ENCODE data around the gene NPTN. TPM values are rescaled to one million over a fixed set of nuclear protein-coding genes. Genes with fewer than 3 reads are reported as not detected.
A peak's percentile ranks its signal among the peaks of the same experiment; 100 is the strongest.

NPTN gene
- polyA plus RNA-seq, 4 donors: 57.7 to 323 (median 97.5) TPM

DNA sequence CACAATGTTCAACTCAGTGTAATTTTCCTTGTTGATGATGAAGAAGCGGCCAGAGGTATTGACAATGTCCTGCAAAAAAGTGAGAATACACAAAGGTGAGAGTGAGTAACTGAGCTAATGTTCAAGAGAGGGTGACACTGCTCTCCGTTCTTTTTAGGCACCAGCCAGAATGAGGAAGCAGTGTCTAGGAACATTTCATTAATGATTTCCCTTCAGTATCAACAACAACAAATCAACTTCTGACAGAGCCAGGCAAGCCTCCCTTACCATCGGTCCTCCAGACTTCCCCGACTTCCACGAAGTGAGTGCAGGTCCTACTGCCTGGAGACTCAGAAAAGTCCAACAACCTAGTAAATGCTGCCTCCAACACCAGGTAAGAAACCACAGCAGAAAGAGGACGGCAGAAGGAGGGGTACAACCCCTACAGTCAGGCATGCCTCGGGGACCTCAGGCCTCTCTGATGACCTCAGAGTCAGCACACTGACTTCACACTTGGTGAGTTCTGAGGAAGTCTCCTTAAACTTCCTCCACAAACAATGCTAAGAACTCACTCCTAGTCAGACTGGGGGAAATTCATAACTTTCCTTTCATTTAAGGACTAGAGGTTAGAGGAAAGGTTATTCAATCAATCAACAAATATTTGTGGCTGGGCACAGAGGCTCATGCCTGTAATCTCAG lies 62.7 kb downstream of the NPTN start:
- Histone ChIP-seq H3K4me1 (ENCODE audit: control insufficient read depth in 3 of 3, insufficient read depth in 2 of 3, low read depth in 1 of 3, low read length in 2 of 3) (peaks cover 4 to 44% (median 8%) of the 10 kb centered on the region in 3 donors), H3K4me3 (ENCODE audit: low read depth in 1 of 3, low read length in 3 of 3) (no peak overlapping the region), H3K27me3 (ENCODE audit: control insufficient read depth in 3 of 3, insufficient read depth in 3 of 3, low read length in 3 of 3) (no peaks in the 10 kb centered on the region), H3K9me3 (ENCODE audit: control insufficient read depth in 2 of 2, insufficient read depth in 1 of 2, low read depth in 1 of 2, low read length in 1 of 2) (no peaks in the 10 kb centered on the region), H3K27ac (ENCODE audit: low read depth in 1 of 3, low read length in 2 of 3) (no peak overlapping the region), H3K36me3 (ENCODE audit: control insufficient read depth in 3 of 3, insufficient read depth in 2 of 3, low read depth in 1 of 3, low read length in 3 of 3) (peaks cover 11 to 48% (median 30%) of the 10 kb centered on the region in 3 donors)
- FAIRE-seq: no peak
- WGBS, 3 donors: 74 to 90% (median 89%) methylated on average over 7 of the region's 7 CpGs
- no peak for DNase-seq

DNA sequence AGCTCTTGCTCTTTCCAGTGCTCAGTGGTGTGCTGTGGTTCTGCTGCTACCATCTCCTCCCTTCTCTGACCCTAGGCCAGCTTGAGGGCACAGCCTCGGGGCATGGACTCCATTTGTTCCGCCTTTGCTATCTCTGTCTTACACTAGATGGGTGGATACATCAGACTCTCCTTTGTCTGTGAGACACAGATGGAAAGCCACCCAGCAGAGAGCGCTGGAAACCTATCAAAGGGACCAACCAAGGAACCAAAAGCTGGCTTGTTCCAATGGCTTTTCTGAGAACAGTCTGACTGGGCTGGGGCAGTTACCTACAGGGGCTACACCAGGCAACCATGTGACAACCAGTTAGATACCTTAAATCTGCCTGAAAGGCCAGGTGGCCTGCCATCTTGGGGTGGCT lies 63.8 kb downstream of the NPTN start:
- Histone ChIP-seq H3K4me1 (ENCODE audit: control insufficient read depth in 3 of 3, insufficient read depth in 2 of 3, low read depth in 1 of 3, low read length in 2 of 3) (peaks cover 4 to 42% (median 6%) of the 10 kb centered on the region in 3 donors), H3K36me3 (ENCODE audit: control insufficient read depth in 3 of 3, insufficient read depth in 2 of 3, low read depth in 1 of 3, low read length in 3 of 3) (peaks cover 11 to 50% (median 31%) of the 10 kb centered on the region in 3 donors), H3K27ac (ENCODE audit: low read depth in 1 of 3, low read length in 2 of 3) (no peak overlapping the region), H3K9me3 (ENCODE audit: control insufficient read depth in 2 of 2, insufficient read depth in 1 of 2, low read depth in 1 of 2, low read length in 1 of 2) (no peaks in the 10 kb centered on the region), H3K27me3 (ENCODE audit: control insufficient read depth in 3 of 3, insufficient read depth in 3 of 3, low read length in 3 of 3) (no peaks in the 10 kb centered on the region), H3K4me3 (ENCODE audit: low read depth in 1 of 3, low read length in 3 of 3) (no peak overlapping the region)
- DNase-seq (no peak), FAIRE-seq (no peak)
- 91 to 94% (median 92%) methylated on average over 3 of the region's 3 CpGs for WGBS, 3 donors

DNA sequence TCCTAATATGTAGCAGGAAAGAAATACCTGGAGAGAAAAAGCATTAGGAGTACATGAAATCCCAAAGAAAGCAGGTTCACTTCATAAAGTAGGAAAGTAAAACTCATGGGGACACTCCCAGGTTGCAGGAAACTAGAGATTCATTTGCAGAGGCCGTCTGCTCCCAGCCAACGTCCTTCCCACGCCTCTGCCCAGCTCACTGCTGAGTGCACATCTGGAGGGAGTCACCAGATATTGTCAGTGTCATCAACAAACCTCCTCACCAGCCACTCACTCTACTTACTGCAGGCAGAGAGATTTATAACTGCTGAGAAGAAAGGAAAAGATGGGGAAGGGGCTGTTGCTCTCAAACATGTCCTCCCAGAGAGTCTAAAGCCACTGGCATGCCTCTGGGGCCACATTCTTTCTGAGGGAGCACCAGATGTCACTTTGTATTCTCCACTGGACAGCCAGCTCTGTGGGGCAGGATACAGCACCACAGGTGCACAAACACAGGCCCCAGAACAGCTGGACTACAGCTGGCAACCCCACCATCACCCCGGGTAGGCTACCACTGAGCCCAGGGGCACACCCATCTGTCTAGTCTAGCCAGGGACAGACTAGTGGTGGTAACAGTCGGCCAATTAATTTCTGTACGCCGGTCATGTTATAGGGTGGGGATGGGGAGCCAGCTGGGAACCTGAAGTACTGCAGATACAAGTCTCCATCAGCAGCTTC lies 64.5 kb downstream of the NPTN start:
- 83 to 88% (median 85%) methylated on average over 7 of the region's 7 CpGs for WGBS, 3 donors
- peaks cover under 1 to 35% (median 4%) of the 10 kb centered on the region in 3 donors for H3K4me1 ChIP-seq (ENCODE audit: control insufficient read depth in 3 of 3, insufficient read depth in 2 of 3, low read depth in 1 of 3, low read length in 2 of 3)
- FAIRE-seq (no peak), DNase-seq (no peak)
- peaks cover 11 to 48% (median 33%) of the 10 kb centered on the region in 3 donors for H3K36me3 ChIP-seq (ENCODE audit: control insufficient read depth in 3 of 3, insufficient read depth in 2 of 3, low read depth in 1 of 3, low read length in 3 of 3)
- H3K27ac ChIP-seq (ENCODE audit: low read depth in 1 of 3, low read length in 2 of 3): no peak overlapping the region
- no peak overlapping the region for H3K4me3 ChIP-seq (ENCODE audit: low read depth in 1 of 3, low read length in 3 of 3)
- no peaks in the 10 kb centered on the region for H3K27me3 ChIP-seq (ENCODE audit: control insufficient read depth in 3 of 3, insufficient read depth in 3 of 3, low read length in 3 of 3)
- no peaks in the 10 kb centered on the region for H3K9me3 ChIP-seq (ENCODE audit: control insufficient read depth in 2 of 2, insufficient read depth in 1 of 2, low read depth in 1 of 2, low read length in 1 of 2)

DNA sequence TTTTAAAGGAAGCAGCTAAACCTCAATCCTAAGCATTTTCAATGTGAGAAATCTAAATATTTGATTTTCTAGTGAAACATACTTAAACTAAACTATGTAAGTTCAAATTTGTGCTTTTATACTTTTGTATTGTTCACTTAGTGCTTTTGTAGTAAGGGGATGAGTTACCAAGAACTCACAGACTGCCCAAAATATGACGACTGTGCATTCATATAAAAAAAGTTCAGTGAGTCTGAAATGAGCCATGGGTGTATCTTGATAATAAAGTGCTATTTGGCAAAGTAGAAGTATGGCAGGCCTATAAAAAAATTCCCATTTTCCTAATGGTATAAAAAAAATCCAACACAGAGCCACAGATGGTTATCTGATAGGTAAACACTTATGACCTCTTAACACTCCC lies 66.2 kb downstream of the NPTN start:
- peaks cover 14 to 43% (median 41%) of the 10 kb centered on the region in 3 donors for H3K36me3 ChIP-seq (ENCODE audit: control insufficient read depth in 3 of 3, insufficient read depth in 2 of 3, low read depth in 1 of 3, low read length in 3 of 3)
- DNase-seq (no peak), FAIRE-seq (no peak)
- WGBS, 3 donors: 82 to 85% (median 83%) methylated on average over 1 of the region's 1 CpG
- H3K9me3 ChIP-seq (ENCODE audit: control insufficient read depth in 2 of 2, insufficient read depth in 1 of 2, low read depth in 1 of 2, low read length in 1 of 2): no peaks in the 10 kb centered on the region
- H3K27ac ChIP-seq (ENCODE audit: low read depth in 1 of 3, low read length in 2 of 3): no peak overlapping the region
- peaks cover 0 to 20% (median 0%) of the 10 kb centered on the region in 3 donors for H3K4me1 ChIP-seq (ENCODE audit: control insufficient read depth in 3 of 3, insufficient read depth in 2 of 3, low read depth in 1 of 3, low read length in 2 of 3)
- H3K4me3 ChIP-seq (ENCODE audit: low read depth in 1 of 3, low read length in 3 of 3): no peak overlapping the region
- no peaks in the 10 kb centered on the region for H3K27me3 ChIP-seq (ENCODE audit: control insufficient read depth in 3 of 3, insufficient read depth in 3 of 3, low read length in 3 of 3)

DNA sequence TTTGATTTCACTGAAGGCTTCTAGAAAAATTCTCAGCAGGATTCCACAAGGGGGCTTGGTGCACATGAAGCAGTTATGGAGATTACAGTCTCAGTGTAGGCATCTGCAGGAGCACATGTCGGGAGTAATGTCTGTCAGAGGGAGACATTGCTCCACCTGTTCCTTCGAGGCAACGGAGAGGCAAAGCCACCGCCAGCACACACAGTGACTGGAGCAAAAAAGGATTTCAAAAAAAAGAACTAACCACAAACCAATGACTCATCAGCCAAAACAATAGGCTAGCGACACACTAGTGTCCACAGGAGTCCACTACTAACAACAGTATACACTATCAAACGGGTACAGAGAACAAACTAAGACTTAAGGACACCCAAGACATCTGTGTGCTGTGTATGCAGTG lies 68.9 kb downstream of the NPTN start:
- FAIRE-seq: no peak
- H3K9me3 ChIP-seq (ENCODE audit: control insufficient read depth in 2 of 2, insufficient read depth in 1 of 2, low read depth in 1 of 2, low read length in 1 of 2): no peaks in the 10 kb centered on the region
- 54 to 75% (median 62%) methylated on average over 6 of the region's 6 CpGs for WGBS, 3 donors

DNA sequence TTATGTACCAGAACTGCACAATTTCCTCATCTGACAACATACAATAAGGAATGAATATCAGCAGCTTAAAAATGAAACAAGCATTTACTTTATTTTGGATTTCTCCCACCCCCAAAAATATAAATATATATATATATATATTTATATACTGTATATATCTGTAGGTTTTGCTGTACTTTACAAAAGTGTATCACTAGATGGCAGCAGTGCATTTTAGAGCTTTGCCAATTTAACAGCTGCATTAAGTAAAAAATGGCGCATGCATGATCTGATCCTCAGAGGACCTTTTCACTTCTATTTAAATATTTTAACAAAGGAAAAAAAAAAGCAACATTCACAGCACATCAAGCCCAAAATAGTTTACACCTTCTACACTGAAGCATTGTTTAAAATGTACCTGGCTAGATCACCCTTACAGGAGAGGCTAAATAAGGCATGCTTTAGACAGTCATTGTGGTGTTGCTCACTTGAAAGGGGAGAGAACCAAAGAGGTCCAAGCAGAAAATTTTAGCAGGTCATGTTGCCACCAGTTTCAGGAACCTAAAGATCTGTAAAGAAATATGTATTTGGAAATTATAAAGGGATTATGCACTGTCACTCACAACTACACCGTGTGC lies 72.6 kb downstream of the NPTN start:
- Histone ChIP-seq H3K27ac (ENCODE audit: low read depth in 1 of 3, low read length in 2 of 3) (no peak overlapping the region), H3K27me3 (ENCODE audit: control insufficient read depth in 3 of 3, insufficient read depth in 3 of 3, low read length in 3 of 3) (no peaks in the 10 kb centered on the region), H3K4me1 (ENCODE audit: control insufficient read depth in 3 of 3, insufficient read depth in 2 of 3, low read depth in 1 of 3, low read length in 2 of 3) (no peaks in the 10 kb centered on the region), H3K36me3 (ENCODE audit: control insufficient read depth in 3 of 3, insufficient read depth in 2 of 3, low read depth in 1 of 3, low read length in 3 of 3) (peaks cover 5 to 31% (median 20%) of the 10 kb centered on the region in 3 donors), H3K9me3 (ENCODE audit: control insufficient read depth in 2 of 2, insufficient read depth in 1 of 2, low read depth in 1 of 2, low read length in 1 of 2) (no peaks in the 10 kb centered on the region), H3K4me3 (ENCODE audit: low read depth in 1 of 3, low read length in 3 of 3) (no peak overlapping the region)
- FAIRE-seq (no peak), DNase-seq (peak; percentile 71 to 79)
- WGBS, 3 donors: 54 to 61% (median 56%) methylated on average over 2 of the region's 2 CpGs

More for the DNA sequence above, 68.9 kb downstream of the NPTN start:
- Histone ChIP-seq H3K36me3 (ENCODE audit: control insufficient read depth in 3 of 3, insufficient read depth in 2 of 3, low read depth in 1 of 3, low read length in 3 of 3) (peaks cover 13 to 34% (median 28%) of the 10 kb centered on the region in 3 donors), H3K27ac (ENCODE audit: low read depth in 1 of 3, low read length in 2 of 3) (no peak overlapping the region), H3K27me3 (ENCODE audit: control insufficient read depth in 3 of 3, insufficient read depth in 3 of 3, low read length in 3 of 3) (no peaks in the 10 kb centered on the region), H3K4me1 (ENCODE audit: control insufficient read depth in 3 of 3, insufficient read depth in 2 of 3, low read depth in 1 of 3, low read length in 2 of 3) (peaks cover 0 to 3% (median 0%) of the 10 kb centered on the region in 3 donors), H3K4me3 (ENCODE audit: low read depth in 1 of 3, low read length in 3 of 3) (no peak overlapping the region)
- DNase-seq: no peak

DNA sequence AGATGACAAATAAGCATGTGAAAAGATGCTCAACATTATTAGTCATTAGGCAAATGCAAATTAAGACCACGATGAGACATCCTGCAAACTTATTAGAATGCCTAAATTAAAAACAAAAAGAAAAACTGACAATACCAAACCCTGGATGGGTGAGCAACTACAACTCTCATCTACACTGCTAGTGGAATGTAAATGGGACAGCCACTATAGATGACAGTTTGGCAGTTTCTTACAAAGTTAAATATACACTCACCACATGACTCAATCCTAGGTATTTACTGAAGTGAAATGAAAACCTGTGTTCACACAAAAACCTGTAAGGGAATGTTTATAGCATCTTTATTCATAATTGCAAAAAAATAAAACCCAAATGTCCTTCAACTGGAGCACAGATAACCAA lies 74.7 kb downstream of the NPTN start:
- H3K4me3 ChIP-seq (ENCODE audit: low read depth in 1 of 3, low read length in 3 of 3): no peak overlapping the region
- no peaks in the 10 kb centered on the region for H3K9me3 ChIP-seq (ENCODE audit: control insufficient read depth in 2 of 2, insufficient read depth in 1 of 2, low read depth in 1 of 2, low read length in 1 of 2)
- H3K27me3 ChIP-seq (ENCODE audit: control insufficient read depth in 3 of 3, insufficient read depth in 3 of 3, low read length in 3 of 3): no peaks in the 10 kb centered on the region
- DNase-seq (no peak), FAIRE-seq (no peak)
- H3K4me1 ChIP-seq (ENCODE audit: control insufficient read depth in 3 of 3, insufficient read depth in 2 of 3, low read depth in 1 of 3, low read length in 2 of 3): no peaks in the 10 kb centered on the region
- WGBS, 3 donors: 78 to 90% (median 88%) methylated on average over 1 of the region's 1 CpG
- H3K36me3 ChIP-seq (ENCODE audit: control insufficient read depth in 3 of 3, insufficient read depth in 2 of 3, low read depth in 1 of 3, low read length in 3 of 3): peaks cover 5 to 33% (median 17%) of the 10 kb centered on the region in 3 donors
- H3K27ac ChIP-seq (ENCODE audit: low read depth in 1 of 3, low read length in 2 of 3): no peak overlapping the region

DNA sequence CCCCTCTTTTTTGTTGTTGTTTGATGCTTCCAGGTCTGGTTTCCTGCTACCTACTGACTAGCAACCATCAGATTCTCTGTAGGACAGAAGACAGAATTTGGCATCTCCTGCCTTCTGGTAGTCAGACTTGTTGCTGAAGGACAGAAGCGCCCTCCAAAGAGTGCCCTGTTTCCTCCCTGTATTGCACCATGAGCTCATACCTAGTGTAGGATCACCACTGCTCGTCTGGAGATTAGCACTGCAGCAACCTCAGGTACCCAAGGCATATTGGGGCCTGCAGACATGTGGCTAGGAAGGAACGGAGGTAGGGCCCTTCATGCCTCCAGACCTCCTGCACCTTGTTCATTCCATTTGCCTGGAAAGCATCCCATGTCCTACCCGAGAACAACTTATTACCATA lies 78.1 kb downstream of the NPTN start:
- Histone ChIP-seq H3K4me3 (ENCODE audit: low read depth in 1 of 3, low read length in 3 of 3) (no peak overlapping the region), H3K27me3 (ENCODE audit: control insufficient read depth in 3 of 3, insufficient read depth in 3 of 3, low read length in 3 of 3) (no peaks in the 10 kb centered on the region), H3K36me3 (ENCODE audit: control insufficient read depth in 3 of 3, insufficient read depth in 2 of 3, low read depth in 1 of 3, low read length in 3 of 3) (peaks cover 2 to 29% (median 9%) of the 10 kb centered on the region in 3 donors), H3K4me1 (ENCODE audit: control insufficient read depth in 3 of 3, insufficient read depth in 2 of 3, low read depth in 1 of 3, low read length in 2 of 3) (no peaks in the 10 kb centered on the region), H3K9me3 (ENCODE audit: control insufficient read depth in 2 of 2, insufficient read depth in 1 of 2, low read depth in 1 of 2, low read length in 1 of 2) (no peaks in the 10 kb centered on the region), H3K27ac (ENCODE audit: low read depth in 1 of 3, low read length in 2 of 3) (no peak overlapping the region)
- DNase-seq: no peak
- FAIRE-seq: no peak
- 89 to 93% (median 91%) methylated on average over 4 of the region's 4 CpGs for WGBS, 3 donors
